Neural progenitor cell (in vitro differentiated cells): ENCODE data around the gene STX11. TPM values are rescaled to one million over a fixed set of nuclear protein-coding genes. Genes with fewer than 3 reads are reported as not detected.

ENCODE experiments used
- DNase-seq: peaks from one replicate; pipeline ENCODE4 v3.0.0-alpha.2; 2016; ENCODE audit warnings: low spot score
- H2AFZ ChIP-seq: fragments of 200-600 bp; sonication (generic); replicated peaks from 2 replicates; pipeline ENCODE4 v1.6.1; 2016; ENCODE audit warnings: antibody characterized with exemption
- H3F3A ChIP-seq: fragments of 200-600 bp; sonication (generic); 2 replicates; pipeline ENCODE4 v1.6.1; 2016; ENCODE audit warnings: antibody characterized with exemption, low read depth
- H3K27ac ChIP-seq: fragments of 200-600 bp; sonication (generic); 2 replicates; pipeline ENCODE4 v1.5.1; 2016; ENCODE audit warnings: mild to moderate bottlenecking
- H3K27me3 ChIP-seq: fragments of 200-600 bp; sonication (generic); 2 replicates; pipeline ENCODE4 v1.6.1; 2016; ENCODE audit warnings: mild to moderate bottlenecking, moderate library complexity
- H3K36me3 ChIP-seq: fragments of 200-600 bp; sonication (generic); 2 replicates; pipeline ENCODE4 v1.5.1; 2016
- H3K4me1 ChIP-seq: fragments of 200-600 bp; sonication (generic); 2 replicates; pipeline ENCODE4 v1.6.1; 2016; ENCODE audit warnings: mixed run types
- H3K4me2 ChIP-seq: fragments of 200-600 bp; sonication (generic); 2 replicates; pipeline ENCODE4 v1.6.1; 2016
- H3K4me3 ChIP-seq: fragments of 200-600 bp; sonication (generic); 2 replicates; pipeline ENCODE4 v1.5.1; 2016
- H3K79me2 ChIP-seq: fragments of 200-600 bp; sonication (generic); 2 replicates; pipeline ENCODE4 v1.6.1; 2016; ENCODE audit warnings: low read depth
- H3K9ac ChIP-seq: fragments of 200-600 bp; sonication (generic); 2 replicates; pipeline ENCODE4 v1.6.1; 2016
- H3K9me3 ChIP-seq: fragments of 200-600 bp; sonication (generic); 2 replicates; pipeline ENCODE4 v1.5.1; 2016; ENCODE audit warnings: low read depth
- H4K20me1 ChIP-seq: fragments of 200-600 bp; sonication (generic); 2 replicates; pipeline ENCODE4 v1.6.1; 2016; ENCODE audit warnings: low read depth
- H3K27ac Mint-ChIP-seq: 3 replicates; pipeline ENCODE4 v1.8.0; 2021; ENCODE audit warnings: mixed read lengths
- H3K27me3 Mint-ChIP-seq: 2 replicates; pipeline ENCODE4 v1.8.0; 2022; ENCODE audit warnings: low read depth, mild to moderate bottlenecking, inconsistent platforms, moderate library complexity, mixed read lengths; ENCODE audit not compliant: insufficient read depth
- H3K36me3 Mint-ChIP-seq: 3 replicates; pipeline ENCODE4 v1.8.0; 2021; ENCODE audit warnings: mixed read lengths
- H3K4me1 Mint-ChIP-seq: 3 replicates; pipeline ENCODE4 v1.8.0; 2021; ENCODE audit warnings: mixed read lengths
- H3K4me3 Mint-ChIP-seq: 3 replicates; pipeline ENCODE4 v1.8.0; 2021; ENCODE audit warnings: mild to moderate bottlenecking, moderate library complexity, mixed read lengths
- H3K9me3 Mint-ChIP-seq: 3 replicates; pipeline ENCODE4 v1.8.0; 2020; ENCODE audit warnings: mixed read lengths
- CTCF ChIP-seq: fragments of 200-600 bp; sonication (generic); IDR thresholded peaks from 2 replicates; pipeline ENCODE4 v1.5.1; 2017; ENCODE audit warnings: antibody characterized with exemption, mild to moderate bottlenecking
- EZH2 ChIP-seq: fragments of 200-600 bp; sonication (generic); IDR thresholded peaks from 2 replicates; pipeline ENCODE4 v1.6.1; 2017; ENCODE audit warnings: antibody characterized with exemption, mild to moderate bottlenecking, moderate library complexity
- EZH2phosphoT487 ChIP-seq: fragments of 200-600 bp; sonication (generic); IDR thresholded peaks from 2 replicates; pipeline ENCODE4 v1.6.1; 2017; ENCODE audit warnings: antibody characterized with exemption
- total RNA-seq: library from RNA; depleted of rRNA; stranded (reverse); fragments of >200 nt; gene quantifications from 2 replicates; pipeline ENCODE4 v1.2.3, GENCODE V29; 2015; ENCODE audit warnings: low replicate concordance

STX11 gene
- total RNA-seq, 1 donor from 2014 or later, result not detected

- Histone ChIP-seq H3K36me3 (no peaks in the 10 kb centered on the region), H3K9me3 (no peaks in the 10 kb centered on the region), H3F3A (no peaks in the 10 kb centered on the region), H3K27me3 (no peaks in the 10 kb centered on the region), H2AFZ (no peak overlapping the region), H4K20me1 (no peaks in the 10 kb centered on the region), H3K9ac (no peak overlapping the region), H3K27ac (no peak overlapping the region), H3K4me3 (no peak overlapping the region), H3K79me2 (no peaks in the 10 kb centered on the region), H3K4me1 (peaks cover 4% of the 10 kb centered on the region), H3K4me2 (no peak overlapping the region)
- TF ChIP-seq CTCF, result no peak
- TF ChIP-seq EZH2phosphoT487, result no peak
- TF ChIP-seq EZH2, result no peak
- DNase-seq, result no peak
- Mint-ChIP-seq H3K9me3 (no peaks in the 10 kb centered on the region), H3K27ac (no peak overlapping the region), H3K36me3 (no peaks in the 10 kb centered on the region), H3K4me1 (no peaks in the 10 kb centered on the region), H3K27me3 (no peaks in the 10 kb centered on the region), H3K4me3 (no peak overlapping the region)
Measured at GRCh38 chr6:144113366-144113765, 37.0 kb upstream of the STX11 start.

DNA sequence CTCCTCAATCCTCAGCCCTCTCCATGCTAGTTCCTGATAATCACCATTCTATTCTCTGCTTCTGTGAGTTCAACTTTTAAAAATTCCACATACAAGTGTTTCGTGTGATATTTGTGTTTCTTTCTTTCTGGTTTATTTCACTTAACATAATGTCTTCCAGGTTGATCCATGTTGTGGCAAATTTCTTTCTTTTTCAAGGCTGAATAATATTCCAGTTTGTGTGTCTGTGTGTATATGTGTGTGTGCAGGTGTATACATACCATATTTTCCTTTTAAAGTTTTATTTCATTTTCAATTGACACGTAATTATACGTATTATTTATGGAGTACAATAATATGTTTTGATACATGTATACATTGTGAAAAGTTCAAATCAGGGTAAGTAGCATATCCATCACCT is 35.1 kb upstream of the STX11 start:
- Histone ChIP-seq H4K20me1 (no peaks in the 10 kb centered on the region), H3K4me3 (no peak overlapping the region), H3K27ac (no peak overlapping the region), H3K27me3 (no peaks in the 10 kb centered on the region), H3F3A (no peaks in the 10 kb centered on the region), H3K4me1 (no peaks in the 10 kb centered on the region), H3K79me2 (no peaks in the 10 kb centered on the region), H2AFZ (no peak overlapping the region), H3K9ac (no peak overlapping the region), H3K36me3 (no peaks in the 10 kb centered on the region), H3K4me2 (no peak overlapping the region), H3K9me3 (no peaks in the 10 kb centered on the region)
- TF ChIP-seq EZH2phosphoT487, result no peak
- no peak for TF ChIP-seq CTCF
- no peak for TF ChIP-seq EZH2
- Mint-ChIP-seq H3K36me3 (no peaks in the 10 kb centered on the region), H3K27me3 (no peaks in the 10 kb centered on the region), H3K4me3 (no peak overlapping the region), H3K9me3 (no peaks in the 10 kb centered on the region), H3K4me1 (no peaks in the 10 kb centered on the region), H3K27ac (no peak overlapping the region)
- no peak for DNase-seq

DNA sequence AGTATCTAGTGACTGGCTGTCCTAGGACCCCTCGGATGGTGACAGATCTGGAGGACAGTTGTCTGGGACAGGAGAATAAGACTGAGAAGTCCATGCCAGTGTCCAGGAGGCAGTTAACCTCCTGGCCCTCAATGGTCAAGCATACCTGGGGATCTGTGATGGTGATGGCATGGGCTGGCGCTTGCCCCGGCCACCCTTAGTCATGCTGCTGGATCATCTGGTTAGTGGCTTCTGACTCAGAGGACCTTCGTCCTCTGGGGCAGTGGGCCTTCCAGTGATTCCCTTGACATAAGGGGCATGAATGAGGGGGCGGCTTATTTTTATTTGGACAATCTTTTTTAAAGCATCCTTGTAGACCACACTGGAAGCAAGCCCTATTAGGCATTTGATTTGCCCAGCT is 30.9 kb upstream of the STX11 start:
- no peaks in the 10 kb centered on the region for H3K27me3 Mint-ChIP-seq
- H3K79me2 ChIP-seq, result no peaks in the 10 kb centered on the region
- no peaks in the 10 kb centered on the region for H3K36me3 Mint-ChIP-seq
- H3K9me3 Mint-ChIP-seq, result no peaks in the 10 kb centered on the region
- no peaks in the 10 kb centered on the region for H4K20me1 ChIP-seq
- TF ChIP-seq CTCF, result no peak
- H3K4me3 ChIP-seq, result no peak overlapping the region
- no peak overlapping the region for H2AFZ ChIP-seq
- no peaks in the 10 kb centered on the region for H3K9me3 ChIP-seq
- H3K27ac Mint-ChIP-seq, result no peak overlapping the region
- no peaks in the 10 kb centered on the region for H3K27me3 ChIP-seq
- no peak overlapping the region for H3K9ac ChIP-seq
- H3K36me3 ChIP-seq, result no peaks in the 10 kb centered on the region
- DNase-seq, result no peak
- no peak overlapping the region for H3K27ac ChIP-seq
- H3K4me1 ChIP-seq, result no peaks in the 10 kb centered on the region
- H3K4me1 Mint-ChIP-seq, result no peaks in the 10 kb centered on the region
- no peak overlapping the region for H3K4me2 ChIP-seq
- no peak overlapping the region for H3K4me3 Mint-ChIP-seq
- H3F3A ChIP-seq, result no peaks in the 10 kb centered on the region

DNA sequence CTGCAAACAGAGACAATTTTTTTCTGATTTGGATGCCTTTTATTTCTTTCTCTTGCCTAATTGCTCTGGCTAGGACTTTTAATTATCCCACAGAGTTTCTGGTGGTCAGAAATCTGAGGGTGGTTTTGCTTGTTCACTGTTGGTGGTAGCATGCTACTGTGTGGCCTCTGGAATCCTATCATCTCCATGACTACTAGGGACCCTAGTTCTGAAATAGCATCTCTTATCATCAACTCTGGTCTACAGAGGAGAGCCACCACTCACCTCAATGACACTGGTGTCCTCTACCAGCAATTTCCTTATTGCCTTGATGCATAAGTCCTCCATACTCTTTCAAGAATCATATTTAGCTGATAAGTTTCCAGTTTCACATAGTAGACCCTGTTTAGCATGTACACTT is 27.5 kb upstream of the STX11 start:
- H2AFZ ChIP-seq, result no peak overlapping the region
- H3K4me2 ChIP-seq, result no peak overlapping the region
- no peaks in the 10 kb centered on the region for H3F3A ChIP-seq
- TF ChIP-seq CTCF (no peak), EZH2phosphoT487 (no peak), EZH2 (no peak)
- no peak overlapping the region for H3K27ac ChIP-seq
- H3K36me3 ChIP-seq, result no peaks in the 10 kb centered on the region
- Mint-ChIP-seq H3K4me3 (no peak overlapping the region), H3K27ac (no peak overlapping the region), H3K9me3 (no peaks in the 10 kb centered on the region), H3K4me1 (no peaks in the 10 kb centered on the region), H3K36me3 (no peaks in the 10 kb centered on the region), H3K27me3 (no peaks in the 10 kb centered on the region)
- no peaks in the 10 kb centered on the region for H3K9me3 ChIP-seq
- no peaks in the 10 kb centered on the region for H3K4me1 ChIP-seq
- no peaks in the 10 kb centered on the region for H3K79me2 ChIP-seq
- H4K20me1 ChIP-seq, result no peaks in the 10 kb centered on the region
- H3K4me3 ChIP-seq, result no peak overlapping the region
- H3K27me3 ChIP-seq, result no peaks in the 10 kb centered on the region
- no peak for DNase-seq
- no peak overlapping the region for H3K9ac ChIP-seq
